GM21619 (cell line): Measurements from ENCODE around the gene TRAPPC2L.
"Not testable (repeated sequence)": the region's sequence is repeated elsewhere in the genome, so short reads cannot be mapped to it uniquely, and the experiment has no call there.

Source experiments
- ATAC-seq: cut with Tn5 transposase; IDR thresholded peaks from one replicate; pipeline ENCODE4 v1.9.1; 2021; ENCODE audit not compliant: unreplicated experiment

TRAPPC2L gene

GRCh38 chr16:88888057-88888456 is 31.1 kb downstream of the TRAPPC2L start:
- ATAC-seq: no peak

- no peak for ATAC-seq
Measured at GRCh38 chr16:88888461-88889387, 31.8 kb downstream of the TRAPPC2L start.

GRCh38 chr16:88889702-88890352 is 32.9 kb downstream of the TRAPPC2L start:
- not testable (repeated sequence) for ATAC-seq

GRCh38 chr16:88891083-88891482 is 34.2 kb downstream of the TRAPPC2L start:
- no peak for ATAC-seq

- no peak for ATAC-seq
Measured at GRCh38 chr16:88892065-88892464, 35.1 kb downstream of the TRAPPC2L start.

- ATAC-seq: no peak
Measured at GRCh38 chr16:88893127-88893968, 36.4 kb downstream of the TRAPPC2L start.

GRCh38 chr16:88894266-88894665 is 37.3 kb downstream of the TRAPPC2L start:
- not testable (repeated sequence) for ATAC-seq

- ATAC-seq: no peak
Measured at GRCh38 chr16:88894681-88895300, 37.9 kb downstream of the TRAPPC2L start.

- no peak for ATAC-seq
Measured at GRCh38 chr16:88895335-88895734, 38.4 kb downstream of the TRAPPC2L start.

GRCh38 chr16:88896238-88897070 is 39.5 kb downstream of the TRAPPC2L start:
- ATAC-seq: no peak

- no peak for ATAC-seq
Measured at GRCh38 chr16:88897696-88898425, 40.9 kb downstream of the TRAPPC2L start.

- no peak for ATAC-seq
Measured at GRCh38 chr16:88899901-88900661, 43.2 kb downstream of the TRAPPC2L start.

GRCh38 chr16:88900662-88901052 is 43.7 kb downstream of the TRAPPC2L start:
- ATAC-seq: no peak

GRCh38 chr16:88901718-88902337 is 44.9 kb downstream of the TRAPPC2L start:
- ATAC-seq: no peak

GRCh38 chr16:88902744-88903143 is 45.8 kb downstream of the TRAPPC2L start:
- no peak for ATAC-seq

- ATAC-seq: no peak
Measured at GRCh38 chr16:88903267-88903666, 46.3 kb downstream of the TRAPPC2L start.

- ATAC-seq: no peak
Measured at GRCh38 chr16:88904676-88905365, 47.9 kb downstream of the TRAPPC2L start.

- no peak for ATAC-seq
Measured at GRCh38 chr16:88905563-88905962, 48.6 kb downstream of the TRAPPC2L start.
